NB4 (cell line): ENCODE data around the gene ZNF598.

Source experiments
- MAX ChIP-seq: IDR thresholded peaks from 2 replicates; pipeline ENCODE4 v1.6.1; 2011; ENCODE audit warnings: low read depth, low read length
- MYC ChIP-seq: IDR thresholded peaks from 2 replicates; pipeline ENCODE4 v1.6.1; 2011; ENCODE audit warnings: low read depth, low read length
- POLR2A ChIP-seq: IDR thresholded peaks from 2 replicates; pipeline ENCODE4 v1.6.1; 2011; ENCODE audit warnings: mild to moderate bottlenecking; ENCODE audit not compliant: insufficient read length; ENCODE audit errors: extremely low read depth
- TF ChIP-seq, protein P1 (sequence below): IDR thresholded peaks from one replicate; pipeline ENCODE4 v1.5.1; 2012; ENCODE audit warnings: low read depth, low read length

DNA sequence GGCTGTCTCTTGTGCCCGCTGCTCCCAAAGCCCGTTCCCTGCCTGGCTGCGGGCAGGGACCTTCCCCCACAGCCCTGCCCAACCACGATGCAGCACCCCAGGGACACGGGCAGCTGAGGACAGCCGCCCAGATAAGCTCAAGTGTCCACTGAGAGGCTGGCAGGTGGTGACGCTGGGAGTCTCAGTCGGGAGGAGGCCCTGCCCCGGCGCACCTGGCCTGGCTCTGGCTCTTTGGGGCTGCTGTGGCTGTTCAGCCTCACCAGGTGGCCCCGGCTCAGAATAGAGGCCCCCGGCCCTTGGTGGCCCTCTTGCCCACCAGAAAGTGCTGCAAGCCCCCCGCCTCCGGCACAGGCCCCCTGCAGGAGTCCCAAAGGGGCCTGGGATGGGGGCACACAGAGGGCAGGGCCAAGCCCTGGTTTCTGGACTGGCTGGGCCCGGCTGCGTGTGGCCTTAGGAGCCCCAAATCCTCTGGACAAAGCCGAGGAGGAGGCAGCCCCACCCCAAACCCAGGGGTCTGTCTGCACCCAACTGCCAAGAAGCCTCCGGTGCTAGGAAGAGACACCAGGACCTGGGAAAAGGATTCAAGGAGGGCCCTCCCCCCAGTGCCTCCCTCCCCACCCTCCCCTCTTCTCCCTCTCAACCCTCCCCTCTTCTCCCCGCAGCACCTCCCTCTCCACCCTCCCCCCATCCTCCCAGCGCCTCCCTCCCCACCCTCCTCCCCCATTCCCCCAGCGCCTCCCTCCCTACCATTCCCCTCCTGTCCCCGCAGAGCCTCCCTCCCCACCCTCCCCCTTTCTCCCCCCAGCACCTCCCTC lies 32.8 kb upstream of the ZNF598 start:
- TF ChIP-seq, protein P1, sequence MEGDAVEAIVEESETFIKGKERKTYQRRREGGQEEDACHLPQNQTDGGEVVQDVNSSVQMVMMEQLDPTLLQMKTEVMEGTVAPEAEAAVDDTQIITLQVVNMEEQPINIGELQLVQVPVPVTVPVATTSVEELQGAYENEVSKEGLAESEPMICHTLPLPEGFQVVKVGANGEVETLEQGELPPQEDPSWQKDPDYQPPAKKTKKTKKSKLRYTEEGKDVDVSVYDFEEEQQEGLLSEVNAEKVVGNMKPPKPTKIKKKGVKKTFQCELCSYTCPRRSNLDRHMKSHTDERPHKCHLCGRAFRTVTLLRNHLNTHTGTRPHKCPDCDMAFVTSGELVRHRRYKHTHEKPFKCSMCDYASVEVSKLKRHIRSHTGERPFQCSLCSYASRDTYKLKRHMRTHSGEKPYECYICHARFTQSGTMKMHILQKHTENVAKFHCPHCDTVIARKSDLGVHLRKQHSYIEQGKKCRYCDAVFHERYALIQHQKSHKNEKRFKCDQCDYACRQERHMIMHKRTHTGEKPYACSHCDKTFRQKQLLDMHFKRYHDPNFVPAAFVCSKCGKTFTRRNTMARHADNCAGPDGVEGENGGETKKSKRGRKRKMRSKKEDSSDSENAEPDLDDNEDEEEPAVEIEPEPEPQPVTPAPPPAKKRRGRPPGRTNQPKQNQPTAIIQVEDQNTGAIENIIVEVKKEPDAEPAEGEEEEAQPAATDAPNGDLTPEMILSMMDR, result no peak
- TF ChIP-seq POLR2A (no peak), MAX (no peak), MYC (no peak)
